ENCODE measurements around the gene ODC1.

GRCh38 chr2:10447300-10447894 lies 730 bp downstream of the ODC1 start:
- TF ChIP-seq CTCF (conservative IDR thresholded peaks at IDR 0.05 in 1 of 2, IDR thresholded peaks at IDR 0.05 in 1 of 2; ENCODE audit: low read depth in 1 of 2, low read length in 2 of 2) (no peak), EZH2 (IDR thresholded peaks at IDR 0.05; ENCODE audit: low read length, missing control alignments) (no peak)

All from fibroblast of lung (primary cell).